NCI-H2196 treated with DMSO at 0.1 percent for 48 hours (cell line): ENCODE measurements around the gene C6orf120.
"Not testable (repeated sequence)": the region's sequence is repeated elsewhere in the genome, so short reads cannot be mapped to it uniquely, and the experiment has no call there.

ENCODE experiments used
- DNase-seq: peaks from one replicate; lab custom pipeline; 2025; ENCODE audit not compliant: unreplicated experiment; lab: John Stamatoyannopoulos, UW

The C6orf120 gene

GRCh38 chr6:169678342-169678741 is 23.6 kb upstream of the C6orf120 start:
- DNase-seq = no peak

GRCh38 chr6:169684056-169684455 is 17.9 kb upstream of the C6orf120 start:
- DNase-seq = no peak

DNA sequence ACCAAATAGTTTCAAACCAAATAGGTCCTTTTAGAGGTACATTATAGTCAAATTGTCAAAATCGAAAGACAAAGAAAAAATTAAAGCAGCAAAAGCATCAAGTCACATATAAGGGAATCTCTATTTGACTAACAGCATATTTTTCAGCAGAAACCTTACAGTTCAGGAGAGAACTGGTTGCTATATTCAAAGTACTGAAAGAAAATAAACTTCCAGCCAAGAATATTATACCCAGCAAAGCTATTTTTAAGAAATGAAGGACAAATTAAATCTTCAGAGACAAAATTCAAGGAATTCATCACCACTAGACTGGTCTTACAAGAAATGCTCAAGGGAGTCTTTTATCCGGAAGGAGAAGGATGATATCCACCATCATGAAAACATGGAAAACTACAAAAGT is 16.1 kb upstream of the C6orf120 start:
- DNase-seq = no peak

- DNase-seq = no peak
These were observed 12.6 kb upstream of the C6orf120 start for GRCh38 chr6:169689287-169689686.

GRCh38 chr6:169691260-169691659 is 10.7 kb upstream of the C6orf120 start:
- no peak for DNase-seq

DNA sequence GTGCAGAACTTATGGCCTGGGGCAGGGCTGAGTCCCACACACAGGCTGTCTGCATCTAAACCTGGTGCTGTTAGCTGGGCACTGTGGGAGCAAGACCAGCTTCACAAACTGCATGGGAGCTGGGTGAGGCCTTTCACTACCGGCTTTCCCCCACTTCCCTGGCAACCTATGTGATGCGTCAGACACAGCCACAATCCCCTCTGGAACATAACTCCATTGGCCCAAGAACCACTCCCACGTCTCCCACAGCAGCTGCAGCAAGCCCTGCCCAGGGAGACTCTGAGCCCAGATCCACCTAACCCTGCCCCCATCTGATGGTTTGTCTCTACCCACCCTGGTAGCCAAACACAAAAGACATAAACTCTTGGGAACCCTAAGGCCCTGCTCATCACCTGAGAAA is 9.4 kb upstream of the C6orf120 start:
- no peak for DNase-seq

DNA sequence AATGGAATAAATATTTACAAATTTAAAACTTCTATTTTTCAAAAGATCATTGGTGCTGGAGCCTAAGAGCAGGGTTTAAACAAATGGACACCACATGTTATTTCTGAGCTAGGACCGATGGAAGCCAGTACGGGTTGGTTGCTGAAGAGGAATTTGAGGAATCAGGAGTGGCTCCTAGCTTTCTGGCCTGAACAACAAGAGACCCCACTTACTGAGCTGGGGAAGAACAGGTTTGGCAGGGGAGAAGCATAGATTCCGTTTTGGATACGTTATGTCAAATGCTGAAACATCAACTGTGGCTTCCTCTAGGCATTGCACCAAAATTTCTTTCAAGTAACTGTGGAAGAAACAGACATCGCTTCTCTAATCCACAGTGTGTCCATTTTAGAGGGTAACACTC is 6.8 kb upstream of the C6orf120 start:
- DNase-seq = no peak

DNA sequence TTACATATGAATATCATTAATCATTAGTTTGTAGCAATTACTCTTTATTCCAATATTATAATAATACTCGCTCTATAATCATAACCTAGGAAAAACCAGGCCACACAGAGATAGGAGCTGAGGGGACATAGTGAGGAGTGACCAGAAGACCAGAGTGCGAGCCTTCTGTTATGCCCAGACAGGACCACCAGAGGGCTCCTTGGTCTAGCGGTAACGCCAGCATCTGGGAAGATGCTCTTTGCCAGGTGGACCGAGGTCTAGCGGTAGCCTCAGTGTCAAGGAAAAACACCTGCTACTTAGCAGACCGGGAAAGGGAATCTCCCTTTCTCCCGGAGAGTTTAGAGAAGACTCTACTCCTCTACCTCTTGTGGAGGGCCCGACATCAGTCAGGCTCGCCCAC is 4.8 kb upstream of the C6orf120 start:
- not testable (repeated sequence) for DNase-seq

GRCh38 chr6:169700296-169700695 is 1.6 kb upstream of the C6orf120 start:
- DNase-seq = no peak

DNA sequence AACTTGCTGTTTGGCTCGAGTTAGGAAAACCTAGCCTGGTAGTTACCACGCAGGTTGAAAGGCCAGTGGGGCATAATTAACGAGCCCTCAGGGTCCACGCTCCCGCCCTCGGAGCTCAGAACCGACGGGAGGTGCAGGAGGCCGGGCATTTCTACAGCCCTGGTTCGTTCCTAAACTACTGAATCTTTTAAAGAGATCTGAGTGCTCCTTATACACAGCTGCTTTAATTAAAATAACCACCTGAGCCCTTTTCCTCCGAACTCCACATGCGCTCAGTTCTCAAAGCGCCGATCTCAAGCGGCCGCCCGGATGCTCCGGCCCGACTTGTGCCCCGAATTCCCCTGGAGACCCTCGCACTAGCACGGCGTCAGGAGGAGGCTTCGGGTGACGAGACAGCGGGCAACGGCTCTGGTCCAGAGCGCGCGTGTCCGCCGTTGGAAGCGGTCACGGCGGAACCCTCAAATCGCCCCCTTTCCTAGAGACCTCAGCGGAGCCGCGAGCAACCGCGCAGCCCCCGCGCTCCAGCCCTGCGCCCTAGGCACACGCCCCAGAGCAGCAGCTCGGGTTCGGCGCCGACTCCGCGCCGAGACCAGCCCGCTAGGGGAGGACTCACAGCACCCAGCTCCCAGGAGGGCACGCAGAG is 494 bp upstream of the C6orf120 start:
- DNase-seq = no peak

DNA sequence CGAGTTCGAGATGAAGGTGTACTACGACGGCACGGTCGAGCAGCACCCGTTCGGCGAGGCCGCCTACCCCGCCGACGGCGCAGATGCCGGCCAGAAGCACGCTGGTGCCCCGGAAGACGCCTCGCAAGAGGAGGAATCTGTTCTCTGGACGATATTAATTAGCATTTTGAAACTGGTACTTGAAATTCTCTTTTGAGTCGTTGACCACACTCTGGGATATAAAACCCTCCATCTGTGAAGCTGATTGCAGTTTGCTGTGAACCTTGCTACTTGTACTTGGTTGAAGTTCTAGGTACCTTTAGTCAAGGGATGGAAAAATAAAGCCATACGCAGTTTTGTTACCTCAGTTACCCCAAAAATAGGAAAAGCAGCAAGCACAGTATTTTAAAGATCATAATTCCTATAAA is 917 bp downstream of the C6orf120 start:
- no peak for DNase-seq

GRCh38 chr6:169707772-169708171 is 5.8 kb downstream of the C6orf120 start:
- DNase-seq = no peak

DNA sequence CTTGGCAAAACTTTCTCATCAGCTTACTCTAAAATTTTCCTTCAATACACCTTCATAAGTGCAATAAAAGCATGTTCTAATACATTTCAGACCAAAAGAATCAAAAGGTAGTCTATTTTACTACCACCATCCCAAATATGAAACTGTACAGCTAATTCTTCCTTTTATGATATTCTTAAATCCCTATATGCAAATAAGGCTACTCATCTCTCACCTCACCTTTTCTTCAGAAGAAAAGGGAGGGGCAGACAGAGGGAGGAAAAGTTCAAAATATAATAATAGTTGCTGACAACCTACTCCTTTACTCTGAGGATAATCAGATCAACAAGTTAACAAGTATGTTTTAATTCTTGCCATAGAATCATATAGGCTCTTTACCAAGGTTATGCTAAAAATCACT is 7.4 kb downstream of the C6orf120 start:
- DNase-seq = no peak

DNA sequence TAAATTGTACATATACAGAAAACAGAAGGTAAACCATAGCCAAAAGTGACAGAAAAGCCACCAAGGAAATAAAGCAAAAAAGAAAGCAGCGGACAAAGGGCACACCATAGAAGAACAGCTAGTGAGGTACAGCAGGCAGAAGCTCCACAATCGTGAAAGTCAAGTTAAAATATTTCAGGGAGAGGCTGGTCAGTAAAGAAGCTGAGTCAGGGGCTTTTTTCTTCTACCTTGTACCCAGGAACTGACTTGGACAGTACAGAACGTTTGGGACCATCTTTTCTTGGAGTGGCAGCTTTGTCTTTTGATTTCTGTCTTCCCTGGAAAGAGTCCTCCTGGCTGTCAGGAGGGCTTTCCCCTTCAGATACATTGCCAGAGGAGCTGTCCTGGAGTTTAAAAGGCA is 8.1 kb downstream of the C6orf120 start:
- no peak for DNase-seq

GRCh38 chr6:169714178-169714577 is 12.3 kb downstream of the C6orf120 start:
- no peak for DNase-seq

DNA sequence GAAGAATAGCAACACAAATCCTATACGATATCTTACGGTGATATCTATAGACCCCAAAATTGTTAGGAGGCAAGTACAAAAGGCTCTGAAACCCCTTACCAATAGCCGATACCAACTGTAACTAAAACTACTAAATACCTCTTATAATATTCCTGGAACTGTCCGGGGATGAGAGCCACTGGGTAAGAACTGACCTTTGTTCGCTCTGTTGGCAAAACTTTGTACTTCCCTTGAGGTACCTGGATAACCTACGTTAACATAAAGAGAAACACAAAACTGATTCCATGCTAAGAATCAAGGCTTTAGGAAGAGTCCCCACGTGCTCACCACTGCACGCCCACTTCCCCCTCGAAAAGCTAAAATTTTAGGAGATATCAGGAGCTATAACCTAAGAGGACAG is 12.7 kb downstream of the C6orf120 start:
- DNase-seq = no peak

- DNase-seq = no peak
These were observed 17.2 kb downstream of the C6orf120 start for GRCh38 chr6:169719117-169719516.

DNA sequence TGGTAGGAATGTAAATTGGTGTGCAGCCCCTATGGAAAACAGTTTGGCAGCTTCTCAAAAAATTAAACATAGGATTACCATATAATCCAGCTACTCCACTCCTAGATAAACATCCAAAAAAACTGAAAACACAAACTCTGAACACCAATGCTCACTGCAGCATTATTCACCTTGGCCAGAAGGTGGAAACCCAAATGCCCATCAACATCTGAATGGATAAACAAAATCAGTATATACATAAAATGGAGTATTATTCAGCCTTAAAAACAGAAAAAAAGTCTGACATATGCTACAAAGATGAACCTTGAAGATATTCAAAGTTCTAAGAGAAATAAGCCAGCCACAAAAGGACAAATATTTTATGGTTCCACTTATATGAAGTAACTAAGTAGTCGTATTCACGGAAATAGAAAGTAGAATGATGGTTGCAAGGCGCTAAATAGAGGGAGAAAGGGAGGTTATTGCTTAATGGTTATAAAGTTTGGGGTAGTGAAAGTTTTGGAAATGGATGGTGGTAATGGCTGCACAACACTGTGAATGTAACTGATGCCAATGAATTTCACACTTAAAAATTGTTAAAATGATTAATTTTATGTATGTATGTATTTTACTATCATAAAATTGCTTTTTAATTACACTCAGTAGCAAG is 18.4 kb downstream of the C6orf120 start:
- no peak for DNase-seq

DNA sequence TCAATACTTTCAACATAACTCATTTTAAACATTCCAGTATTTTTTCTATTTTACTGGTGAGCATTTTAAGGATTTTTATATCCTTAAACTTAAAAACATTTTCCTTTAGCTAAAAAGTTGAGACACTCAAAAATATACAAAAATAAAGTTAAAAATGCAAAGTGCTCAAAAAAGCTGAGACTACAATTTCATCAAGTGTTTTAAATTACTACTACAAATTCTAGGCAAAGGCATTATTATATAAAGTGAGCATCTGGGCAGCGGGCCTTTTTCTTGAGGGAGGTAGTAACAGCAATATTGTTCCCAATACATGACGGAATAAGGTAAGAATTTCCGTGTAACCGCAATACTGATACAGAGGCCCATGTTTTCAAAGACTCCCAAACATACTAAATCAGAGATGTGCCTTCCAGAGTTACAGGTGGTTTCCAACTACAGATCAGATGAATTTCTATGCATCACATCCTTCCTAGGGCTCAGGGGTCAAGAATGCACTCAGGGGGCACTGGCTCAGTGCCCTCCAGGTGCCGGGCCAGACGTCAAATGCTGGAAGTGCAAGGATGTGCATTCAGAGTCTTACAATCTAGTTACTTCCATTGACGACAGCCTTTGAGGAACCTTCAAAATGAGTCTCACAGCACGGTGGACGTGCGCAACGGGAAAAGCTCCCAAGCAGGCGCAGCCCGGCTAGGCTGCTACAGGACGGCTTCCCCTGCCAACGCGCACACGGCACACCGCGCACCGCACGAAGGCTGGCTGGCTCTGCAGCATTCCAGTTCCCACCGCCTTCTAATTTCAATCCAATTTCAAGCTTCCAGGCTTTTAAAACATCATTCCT is 20.7 kb downstream of the C6orf120 start:
- no peak for DNase-seq

DNA sequence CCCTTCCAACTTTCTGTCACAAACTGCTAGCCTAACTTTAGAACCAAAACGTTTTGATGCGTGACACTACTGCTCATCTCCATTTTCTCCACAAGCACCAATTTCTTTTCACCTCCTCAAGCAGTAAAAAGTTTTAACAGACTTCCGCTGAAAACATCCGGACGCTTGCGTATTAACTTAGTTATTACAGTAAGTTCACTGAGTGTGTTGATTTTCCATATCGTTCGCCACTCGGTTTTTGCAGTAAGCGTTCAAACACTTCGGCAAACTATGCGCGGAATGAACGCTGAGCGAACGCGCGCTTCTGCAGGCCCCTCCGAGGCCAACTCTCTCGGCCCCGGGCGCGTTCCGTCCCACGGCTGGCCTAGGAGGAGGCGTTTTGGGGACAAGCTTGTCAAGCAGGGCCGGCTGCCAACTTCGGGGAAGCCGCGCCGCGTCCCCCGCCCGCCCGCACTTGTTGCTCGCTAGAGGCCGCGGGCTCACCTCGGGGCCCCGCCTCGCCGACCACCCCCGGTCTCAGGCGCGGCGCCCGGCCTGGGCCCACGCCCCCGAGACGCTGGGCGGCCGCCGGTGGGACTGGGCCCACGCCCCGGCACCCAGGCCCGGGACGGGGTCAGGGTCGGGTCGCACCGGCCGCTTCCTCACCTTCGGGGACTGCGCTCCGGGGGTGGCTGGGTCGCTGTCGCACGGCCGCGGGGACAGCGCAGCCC is 21.4 kb downstream of the C6orf120 start:
- DNase-seq = no peak

GRCh38 chr6:169723991-169724493 is 22.1 kb downstream of the C6orf120 start:
- no peak for DNase-seq
